ENCODE data around the gene KISS1R.
A peak's percentile ranks its signal among the peaks of the same experiment; 100 is the strongest.

Gene KISS1R

DNA sequence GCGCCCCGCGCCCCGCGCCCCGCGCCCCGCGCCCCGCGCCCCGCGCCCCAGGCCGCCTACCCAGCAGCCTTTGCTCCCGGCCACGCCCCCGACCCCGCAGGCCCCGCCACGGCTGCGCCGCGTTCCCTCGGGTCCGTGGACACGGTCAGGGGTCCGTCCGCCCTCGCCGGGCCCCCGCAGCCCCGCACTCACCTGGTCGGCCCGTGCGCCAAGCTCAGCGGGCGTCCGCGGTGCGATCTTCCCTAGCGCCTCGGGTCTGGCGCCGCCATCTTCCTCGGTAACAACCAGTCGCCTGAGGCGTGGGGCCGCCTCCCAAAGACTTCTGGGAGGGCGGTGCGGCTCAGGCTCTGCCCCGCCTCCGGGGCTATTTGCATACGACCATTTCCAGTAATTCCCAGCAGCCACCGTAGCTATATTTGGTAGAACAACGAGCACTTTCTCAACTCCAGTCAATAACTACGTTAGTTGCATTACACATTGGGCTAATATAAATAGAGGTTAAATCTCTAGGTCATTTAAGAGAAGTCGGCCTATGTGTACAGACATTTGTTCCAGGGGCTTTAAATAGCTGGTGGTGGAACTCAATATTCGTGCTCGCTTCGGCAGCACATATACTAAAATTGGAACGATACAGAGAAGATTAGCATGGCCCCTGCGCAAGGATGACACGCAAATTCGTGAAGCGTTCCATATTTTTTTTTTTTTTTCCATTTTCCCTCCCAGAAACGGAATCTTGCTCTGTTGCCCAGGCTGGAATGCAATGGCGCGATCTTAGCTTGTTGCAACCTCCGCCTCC, 24.0 kb upstream of the KISS1R start, which contains the start of the genes MED16 and RNU6-9:
TSS of gene MED16 (minus strand) at position 294 of the 796 bp plus-strand sequence. CDS start 2,056 bp downstream, outside the sequence.
TSS of gene RNU6-9 (plus strand) at position 591 of the 796 bp plus-strand sequence.
- H3K36me3 ChIP-seq (ENCODE audit: control insufficient read depth, insufficient read depth, low read length): peaks cover 29% of the 10 kb centered on the region
- H3K4me1 ChIP-seq (ENCODE audit: control insufficient read depth, insufficient read depth, low read length): no peaks in the 10 kb centered on the region
- no peaks in the 10 kb centered on the region for H3K9me3 ChIP-seq (ENCODE audit: control insufficient read depth, insufficient read depth, low read length)
- peak within 1 kb of the TSS; percentile 93 for H3K4me3 ChIP-seq (ENCODE audit: low read depth, low read length)
- H3K9ac ChIP-seq (ENCODE audit: low read depth, low read length): peak within 1 kb of the TSS; percentile 73
- no peaks in the 10 kb centered on the region for H3K27me3 ChIP-seq (ENCODE audit: control insufficient read depth, insufficient read depth, low read length)
- H3K27ac ChIP-seq (ENCODE audit: low read depth, low read length): peak within 1 kb of the TSS; percentile 93

DNA sequence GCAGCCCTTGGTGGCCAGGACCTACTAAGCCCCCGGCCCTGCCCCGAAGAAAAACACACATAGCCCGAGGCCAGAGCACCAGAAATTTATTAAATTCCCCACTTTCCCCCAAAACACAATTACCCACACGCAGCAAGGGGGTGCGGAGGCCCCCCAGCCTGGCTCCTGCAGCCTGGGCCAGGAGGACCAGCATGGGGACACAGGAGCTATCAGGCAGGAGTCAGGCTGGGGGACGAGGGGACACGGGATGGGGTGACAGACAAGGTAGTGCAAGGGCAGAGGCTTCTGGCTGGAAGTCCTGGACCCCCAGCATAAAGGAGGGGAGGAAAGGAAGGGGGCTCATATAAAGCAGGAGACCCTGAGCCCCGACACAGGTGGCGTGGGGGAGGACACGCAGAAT, 20.7 kb upstream of the KISS1R start:
- Histone ChIP-seq H3K9me3 (ENCODE audit: control insufficient read depth, insufficient read depth, low read length) (no peaks in the 10 kb centered on the region), H3K9ac (ENCODE audit: low read depth, low read length) (no peak overlapping the region), H3K4me1 (ENCODE audit: control insufficient read depth, insufficient read depth, low read length) (no peaks in the 10 kb centered on the region), H3K4me3 (ENCODE audit: low read depth, low read length) (no peak overlapping the region), H3K27ac (ENCODE audit: low read depth, low read length) (no peak overlapping the region), H3K36me3 (ENCODE audit: control insufficient read depth, insufficient read depth, low read length) (peaks cover 13% of the 10 kb centered on the region; the same call in 1 of the 2 replicates), H3K27me3 (ENCODE audit: control insufficient read depth, insufficient read depth, low read length) (no peaks in the 10 kb centered on the region)

DNA sequence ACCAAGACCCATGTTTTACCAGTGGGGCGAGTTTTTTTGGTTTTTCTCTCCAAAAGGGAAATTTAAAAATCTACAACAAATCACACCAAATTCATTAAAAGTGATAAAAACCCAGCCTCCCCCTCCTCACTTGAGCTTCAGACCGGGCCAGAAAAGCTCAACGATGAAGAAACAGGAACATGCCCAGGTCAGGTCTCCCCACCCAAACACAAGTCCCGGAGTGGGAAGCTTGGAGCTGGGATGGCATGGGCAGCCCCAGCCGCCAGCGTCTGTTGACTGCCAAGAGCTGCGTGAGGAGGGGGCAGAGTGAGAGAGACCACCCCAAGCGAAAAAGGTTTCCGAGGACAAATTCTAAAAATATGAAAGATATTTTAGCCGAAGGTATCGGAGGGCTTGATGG, 20.1 kb upstream of the KISS1R start:
- H3K4me3 ChIP-seq (ENCODE audit: low read depth, low read length): no peak overlapping the region
- no peak overlapping the region for H3K9ac ChIP-seq (ENCODE audit: low read depth, low read length)
- H3K27ac ChIP-seq (ENCODE audit: low read depth, low read length): no peak overlapping the region

DNA sequence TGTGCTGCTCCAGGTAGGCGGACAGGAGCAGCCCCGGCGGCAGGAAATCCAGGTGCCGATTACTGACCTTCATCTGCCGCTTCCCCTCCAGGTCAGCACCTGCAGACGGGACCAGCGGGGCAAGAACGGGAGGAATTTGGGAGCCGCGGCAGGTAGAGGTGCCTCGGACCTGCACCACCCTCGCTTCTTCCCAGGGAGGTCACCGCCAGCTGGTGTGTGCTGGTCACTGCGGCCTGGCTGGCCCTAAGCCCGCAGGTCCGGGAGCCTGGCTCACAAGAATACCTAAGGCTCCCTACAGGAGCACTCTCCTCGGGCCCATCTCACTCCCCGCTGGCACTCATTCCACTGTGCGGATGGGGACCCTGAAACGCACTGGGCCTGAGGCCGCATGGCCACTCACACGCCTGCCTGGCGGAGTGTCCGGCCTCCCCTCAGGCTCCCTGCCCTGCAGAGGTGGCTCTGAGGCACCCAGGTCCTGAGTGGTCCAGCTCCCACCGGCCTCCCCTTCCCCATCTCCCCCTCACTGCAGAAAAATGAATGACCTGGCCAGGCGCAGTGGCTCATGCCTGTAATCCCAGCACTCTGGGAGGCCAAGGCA, 19.6 kb upstream of the KISS1R start:
- Histone ChIP-seq H3K4me1 (ENCODE audit: control insufficient read depth, insufficient read depth, low read length) (no peaks in the 10 kb centered on the region), H3K27me3 (ENCODE audit: control insufficient read depth, insufficient read depth, low read length) (no peaks in the 10 kb centered on the region), H3K4me3 (ENCODE audit: low read depth, low read length) (no peak overlapping the region), H3K27ac (ENCODE audit: low read depth, low read length) (no peak overlapping the region), H3K9me3 (ENCODE audit: control insufficient read depth, insufficient read depth, low read length) (no peaks in the 10 kb centered on the region), H3K36me3 (ENCODE audit: control insufficient read depth, insufficient read depth, low read length) (peaks cover 13% of the 10 kb centered on the region; the same call in 1 of the 2 replicates), H3K9ac (ENCODE audit: low read depth, low read length) (no peak overlapping the region)

More for the DNA sequence above, 20.1 kb upstream of the KISS1R start:
- H3K4me1 ChIP-seq (ENCODE audit: control insufficient read depth, insufficient read depth, low read length): no peaks in the 10 kb centered on the region
- H3K36me3 ChIP-seq (ENCODE audit: control insufficient read depth, insufficient read depth, low read length): peaks cover 13% of the 10 kb centered on the region; the same call in 1 of the 2 replicates
- no peaks in the 10 kb centered on the region for H3K9me3 ChIP-seq (ENCODE audit: control insufficient read depth, insufficient read depth, low read length)
- no peaks in the 10 kb centered on the region for H3K27me3 ChIP-seq (ENCODE audit: control insufficient read depth, insufficient read depth, low read length)

DNA sequence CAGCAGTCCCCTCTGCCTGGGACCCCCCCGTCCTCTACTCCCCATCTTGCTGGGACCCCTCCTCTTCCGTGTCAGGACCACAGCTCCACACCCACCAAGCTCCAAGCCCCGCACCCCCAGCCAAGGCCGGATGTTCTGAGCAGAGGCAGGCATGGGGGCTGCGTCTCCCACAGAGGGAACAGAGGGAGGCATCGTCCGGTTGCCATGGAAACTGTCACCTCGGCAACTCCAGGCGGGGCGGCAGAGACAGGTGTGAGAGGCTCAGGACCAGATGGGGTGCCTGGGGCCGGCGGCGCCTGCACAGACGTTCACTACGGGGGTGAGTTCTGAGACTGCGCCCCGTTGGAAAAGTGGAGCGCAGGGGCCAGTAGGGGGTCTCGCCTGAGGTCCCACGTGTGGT, 18.5 kb upstream of the KISS1R start:
- Histone ChIP-seq H3K4me1 (ENCODE audit: control insufficient read depth, insufficient read depth, low read length) (no peaks in the 10 kb centered on the region), H3K4me3 (ENCODE audit: low read depth, low read length) (no peak overlapping the region), H3K36me3 (ENCODE audit: control insufficient read depth, insufficient read depth, low read length) (peaks cover 13% of the 10 kb centered on the region; the same call in 1 of the 2 replicates), H3K27ac (ENCODE audit: low read depth, low read length) (no peak overlapping the region), H3K27me3 (ENCODE audit: control insufficient read depth, insufficient read depth, low read length) (no peaks in the 10 kb centered on the region), H3K9ac (ENCODE audit: low read depth, low read length) (no peak overlapping the region), H3K9me3 (ENCODE audit: control insufficient read depth, insufficient read depth, low read length) (no peaks in the 10 kb centered on the region)

DNA sequence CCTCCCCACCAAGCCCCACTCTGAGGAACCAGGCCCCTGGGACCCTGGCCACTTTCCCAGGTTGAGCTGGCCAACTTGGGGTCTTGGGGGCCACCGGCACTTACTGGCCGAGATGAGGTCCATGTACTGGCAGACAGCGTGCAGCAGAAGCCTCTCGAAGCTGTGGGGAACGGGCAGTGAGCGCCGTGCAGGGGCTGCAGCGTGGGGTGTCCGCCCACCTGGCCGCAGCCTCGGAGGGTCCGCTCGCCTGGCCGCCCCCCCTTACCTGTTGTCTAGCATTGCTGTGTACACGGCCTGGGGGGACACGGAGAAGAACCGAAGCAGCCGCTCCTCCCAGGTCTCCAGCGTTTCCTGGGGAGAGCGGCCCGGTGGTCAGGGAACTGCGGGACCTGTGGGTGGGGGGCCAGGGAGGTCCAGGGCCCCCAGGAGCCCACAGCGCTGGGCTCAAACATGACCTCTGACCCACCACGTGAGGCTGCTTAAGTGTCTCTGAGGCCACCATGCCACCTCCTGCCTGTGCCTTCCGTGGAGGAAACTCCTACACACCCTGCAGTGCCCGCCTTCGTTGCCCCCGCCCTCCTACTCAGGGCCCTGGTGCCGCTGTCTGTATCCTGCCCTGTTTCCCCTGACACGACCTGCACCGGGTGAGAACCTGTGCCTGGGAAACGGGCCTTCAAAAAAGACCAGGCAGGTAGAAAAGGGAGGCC, 17.6 kb upstream of the KISS1R start:
- H3K27me3 ChIP-seq (ENCODE audit: control insufficient read depth, insufficient read depth, low read length): no peaks in the 10 kb centered on the region
- no peaks in the 10 kb centered on the region for H3K9me3 ChIP-seq (ENCODE audit: control insufficient read depth, insufficient read depth, low read length)
- H3K27ac ChIP-seq (ENCODE audit: low read depth, low read length): no peak overlapping the region
- peaks cover 13% of the 10 kb centered on the region; the same call in 1 of the 2 replicates for H3K36me3 ChIP-seq (ENCODE audit: control insufficient read depth, insufficient read depth, low read length)
- no peak overlapping the region for H3K4me3 ChIP-seq (ENCODE audit: low read depth, low read length)
- H3K4me1 ChIP-seq (ENCODE audit: control insufficient read depth, insufficient read depth, low read length): no peaks in the 10 kb centered on the region
- no peak overlapping the region for H3K9ac ChIP-seq (ENCODE audit: low read depth, low read length)

DNA sequence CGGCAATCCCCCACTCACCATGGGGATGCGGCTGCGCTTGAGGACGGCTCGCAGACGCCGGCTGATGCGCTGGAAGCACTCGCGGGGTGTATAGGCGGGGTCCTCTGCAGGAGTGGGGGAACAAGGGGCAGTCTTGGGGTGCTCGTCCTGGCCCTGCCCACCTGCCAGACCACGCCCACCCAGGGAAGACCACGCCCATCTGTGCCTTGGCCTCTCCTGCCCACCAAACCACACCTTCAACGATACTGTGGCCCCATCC, 17.2 kb upstream of the KISS1R start:
- H3K36me3 ChIP-seq (ENCODE audit: control insufficient read depth, insufficient read depth, low read length): peaks cover 13% of the 10 kb centered on the region; the same call in 1 of the 2 replicates

DNA sequence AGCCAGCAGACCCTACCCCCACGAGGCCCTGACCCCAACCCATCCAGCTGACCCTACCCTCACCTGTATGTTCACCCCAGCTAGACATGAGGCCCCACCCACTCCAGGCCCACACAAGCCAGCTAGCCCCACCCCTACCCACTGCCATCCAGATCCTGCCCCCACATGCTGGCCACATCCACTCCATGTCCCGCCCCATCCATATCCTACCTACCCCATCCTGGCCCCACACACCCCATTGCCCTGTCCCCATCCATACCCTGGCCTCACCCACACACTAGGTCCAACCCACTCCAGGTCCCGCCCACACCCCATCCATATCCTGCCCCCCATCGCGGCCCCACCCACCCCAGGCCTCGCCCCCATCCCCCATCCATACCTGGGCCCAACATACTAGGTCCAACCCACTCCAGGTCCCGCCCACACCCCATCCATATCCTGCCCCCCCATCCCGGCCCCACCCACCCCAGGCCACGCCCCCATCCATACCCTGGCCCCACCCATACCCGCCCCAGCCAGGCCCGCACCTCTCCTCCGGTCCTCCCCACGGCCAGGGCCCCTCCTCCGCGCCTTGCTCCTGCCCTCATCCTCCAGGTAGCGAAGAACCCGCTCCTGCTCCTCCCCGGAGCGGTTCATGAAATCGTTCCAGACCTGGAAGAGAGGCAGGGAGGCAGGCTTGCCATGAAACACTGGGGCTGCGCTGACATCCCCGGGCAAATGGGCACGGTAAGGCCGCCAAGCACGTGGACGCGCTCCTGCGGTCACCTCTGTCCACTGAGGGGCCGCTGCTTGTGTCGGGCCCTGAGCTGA, 16.6 kb upstream of the KISS1R start:
- no peak overlapping the region for H3K4me3 ChIP-seq (ENCODE audit: low read depth, low read length)
- no peak overlapping the region for H3K27ac ChIP-seq (ENCODE audit: low read depth, low read length)
- H3K4me1 ChIP-seq (ENCODE audit: control insufficient read depth, insufficient read depth, low read length): no peaks in the 10 kb centered on the region
- no peaks in the 10 kb centered on the region for H3K27me3 ChIP-seq (ENCODE audit: control insufficient read depth, insufficient read depth, low read length)
- no peaks in the 10 kb centered on the region for H3K9me3 ChIP-seq (ENCODE audit: control insufficient read depth, insufficient read depth, low read length)
- peaks cover 13% of the 10 kb centered on the region; the same call in 1 of the 2 replicates for H3K36me3 ChIP-seq (ENCODE audit: control insufficient read depth, insufficient read depth, low read length)
- H3K9ac ChIP-seq (ENCODE audit: low read depth, low read length): no peak overlapping the region

More for the DNA sequence above, 17.2 kb upstream of the KISS1R start:
- H3K4me3 ChIP-seq (ENCODE audit: low read depth, low read length): no peak overlapping the region
- no peak overlapping the region for H3K9ac ChIP-seq (ENCODE audit: low read depth, low read length)
- H3K27ac ChIP-seq (ENCODE audit: low read depth, low read length): no peak overlapping the region
- H3K9me3 ChIP-seq (ENCODE audit: control insufficient read depth, insufficient read depth, low read length): no peaks in the 10 kb centered on the region
- no peaks in the 10 kb centered on the region for H3K27me3 ChIP-seq (ENCODE audit: control insufficient read depth, insufficient read depth, low read length)
- H3K4me1 ChIP-seq (ENCODE audit: control insufficient read depth, insufficient read depth, low read length): no peaks in the 10 kb centered on the region

DNA sequence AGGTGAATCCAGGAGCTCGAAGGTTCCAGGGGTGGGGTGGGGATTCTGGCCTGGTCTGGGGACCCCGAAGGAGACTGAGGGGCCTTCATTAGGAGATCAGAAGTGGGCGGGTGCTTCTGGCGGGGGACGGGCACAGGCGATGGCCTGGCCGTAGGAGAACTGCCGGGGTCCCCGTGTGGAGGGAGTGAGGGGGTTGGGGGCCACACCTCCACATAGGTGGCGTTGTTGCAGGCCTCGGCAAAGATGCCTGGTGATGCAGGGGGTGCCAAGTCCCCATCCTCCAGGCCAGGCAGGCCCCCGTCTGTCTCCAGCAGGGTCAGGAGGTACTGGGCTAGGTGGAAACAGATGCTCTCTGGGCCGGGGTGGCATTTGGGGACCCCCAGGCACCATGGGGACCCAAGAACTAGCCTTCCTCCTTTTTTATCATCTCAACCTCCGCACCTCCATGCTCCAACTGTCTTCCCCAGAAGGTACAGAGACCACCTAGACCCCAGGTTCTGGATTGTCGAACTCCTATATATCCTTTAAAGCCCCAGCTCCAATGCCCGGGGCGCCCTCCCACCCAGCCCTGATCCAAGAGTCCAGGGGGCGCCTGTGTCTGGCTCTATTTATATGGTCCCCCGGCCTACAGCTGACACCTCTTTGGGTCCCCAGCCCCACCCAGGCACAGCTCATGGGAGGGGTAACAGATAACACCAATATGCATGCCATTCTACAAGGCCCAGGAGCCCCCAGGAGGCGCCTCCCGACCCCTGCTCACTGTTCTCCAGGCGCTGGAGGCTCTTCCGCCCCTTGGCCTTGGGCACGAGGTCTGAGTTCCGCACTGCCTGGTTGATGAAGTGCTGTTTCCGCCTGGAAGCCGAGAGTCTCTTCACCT, 15.7 kb upstream of the KISS1R start:
- Histone ChIP-seq H3K4me1 (ENCODE audit: control insufficient read depth, insufficient read depth, low read length) (no peaks in the 10 kb centered on the region), H3K27me3 (ENCODE audit: control insufficient read depth, insufficient read depth, low read length) (no peaks in the 10 kb centered on the region), H3K36me3 (ENCODE audit: control insufficient read depth, insufficient read depth, low read length) (peaks cover 13% of the 10 kb centered on the region; the same call in 1 of the 2 replicates), H3K27ac (ENCODE audit: low read depth, low read length) (no peak overlapping the region), H3K9me3 (ENCODE audit: control insufficient read depth, insufficient read depth, low read length) (no peaks in the 10 kb centered on the region), H3K4me3 (ENCODE audit: low read depth, low read length) (no peak overlapping the region), H3K9ac (ENCODE audit: low read depth, low read length) (no peak overlapping the region)

DNA sequence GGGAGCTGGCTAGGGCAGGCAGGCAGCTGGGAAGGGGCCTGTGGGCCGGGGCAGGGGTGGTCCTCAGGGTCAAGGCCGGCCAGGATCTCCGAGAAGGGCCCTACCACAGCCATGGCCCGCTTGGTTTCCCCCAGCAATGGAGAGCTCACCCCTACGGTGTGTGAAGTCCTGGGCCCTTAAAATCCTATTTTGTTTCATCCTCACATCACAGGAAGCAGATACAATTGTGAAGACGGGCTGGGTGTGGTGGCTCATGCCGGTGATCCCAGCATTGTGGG, 15.1 kb upstream of the KISS1R start:
- H3K9me3 ChIP-seq (ENCODE audit: control insufficient read depth, insufficient read depth, low read length): no peaks in the 10 kb centered on the region

More for the DNA sequence above, 15.1 kb upstream of the KISS1R start:
- Histone ChIP-seq H3K4me3 (ENCODE audit: low read depth, low read length) (no peak overlapping the region), H3K27ac (ENCODE audit: low read depth, low read length) (no peak overlapping the region), H3K4me1 (ENCODE audit: control insufficient read depth, insufficient read depth, low read length) (no peaks in the 10 kb centered on the region), H3K9ac (ENCODE audit: low read depth, low read length) (no peak overlapping the region), H3K36me3 (ENCODE audit: control insufficient read depth, insufficient read depth, low read length) (peaks cover 8% of the 10 kb centered on the region; the same call in 1 of the 2 replicates), H3K27me3 (ENCODE audit: control insufficient read depth, insufficient read depth, low read length) (no peaks in the 10 kb centered on the region)

Measured in HUES48 (cell line).